Prostate gland (tissue), 2 donors: Measurements from ENCODE around the gene C6orf47. TPM values are rescaled to one million over a fixed set of nuclear protein-coding genes. Genes with fewer than 3 reads are reported as not detected.
A peak's percentile ranks its signal among the peaks of the same experiment; 100 is the strongest.

Source experiments
- DNase-seq: peaks from one replicate; pipeline ENCODE4 v3.0.0-alpha.2; 2019; ENCODE audit warnings: low spot score
- H3K27ac ChIP-seq, 2 donors: fragments of 200-600 bp; sonication (generic); 2 replicates each; pipeline ENCODE4 v1.5.1; 2017 to 2019
- H3K27me3 ChIP-seq: fragments of 200-600 bp; sonication (generic); replicated peaks from 2 replicates; pipeline ENCODE4 v1.5.1; 2019; ENCODE audit not compliant: insufficient read depth
- H3K36me3 ChIP-seq, 2 donors: fragments of 200-600 bp; sonication (generic); 1 replicate in 1 of 2; 2 replicates in 1 of 2; pipeline versions ENCODE4 v1.5.1 to v1.8.1; 2017 to 2019
- H3K4me1 ChIP-seq: fragments of 200-600 bp; sonication (generic); replicated peaks from 2 replicates; pipeline ENCODE4 v1.5.1; 2019
- H3K4me3 ChIP-seq, 2 donors: fragments of 200-600 bp; sonication (generic); 2 replicates each; pipeline ENCODE4 v1.5.1; 2017 to 2019
- H3K9me3 ChIP-seq: fragments of 200-600 bp; sonication (generic); 2 replicates; pipeline ENCODE4 v1.5.1; 2017
- CTCF ChIP-seq, 4 experiments: fragments of 200-600 bp in 2 of 4; fragments of 450-650 bp in 2 of 4; sonication (generic) in 2 of 4; IDR thresholded peaks; 1 replicate in 3 of 4; 2 replicates in 1 of 4; pipeline ENCODE4 v1.5.1; 2016 to 2019; ENCODE audit warnings: antibody characterized with exemption in 4 of 4, mild to moderate bottlenecking in 2 of 4, moderate library complexity in 2 of 4
- POLR2A ChIP-seq: fragments of 450-650 bp; IDR thresholded peaks from one replicate; pipeline ENCODE4 v1.6.1; 2016; ENCODE audit warnings: antibody characterized with exemption, mild to moderate bottlenecking
- POLR2AphosphoS5 ChIP-seq: sonication (generic); formaldehyde crosslinking; IDR thresholded peaks from one replicate; pipeline ENCODE4 v1.6.1; 2017; ENCODE audit warnings: antibody characterized with exemption
- WGBS: methylation state at CpG from one replicate; pipeline ENCODE4 v1.1.5; 2018; 5-methylcytosine and 5-hydroxymethylcytosine counted together
- intact Hi-C: fragments of 100-400 bp; cut with DNase I; formaldehyde crosslinking; loops from one replicate; pipeline ENCODE4 v1.14.2; 2022
- total RNA-seq, 2 donors: library from RNA; depleted of rRNA; stranded (reverse); fragments of >200 nt; gene quantifications; one replicate each; pipeline ENCODE4 v1.1.0, GENCODE V29; 2016

The C6orf47 gene
- total RNA-seq, 2 donors from 2014 or later, result 25.5 to 30.1 TPM

GRCh38 chr6:31634969-31635575 lies 25.5 kb downstream of the C6orf47 start:
- Histone ChIP-seq H3K36me3 (peaks cover 22 to 40% of the 10 kb centered on the region in 2 donors), H3K27me3 (no peaks in the 10 kb centered on the region), H3K27ac (no peak overlapping the region), H3K4me1 (no peaks in the 10 kb centered on the region), H3K4me3 (no peak overlapping the region), H3K9me3 (no peaks in the 10 kb centered on the region)
- DNase-seq, result no peak
- no peak for TF ChIP-seq POLR2A
- no peak for TF ChIP-seq CTCF (IDR thresholded peaks at IDR 0.05)
- TF ChIP-seq POLR2AphosphoS5, result no peak
- WGBS, result 73% methylated on average over 11 of the region's 11 CpGs
- intact Hi-C loops, result no loop called here

GRCh38 chr6:31634131-31634530 lies 26.4 kb downstream of the C6orf47 start:
- Histone ChIP-seq H3K36me3 (peaks cover 27 to 37% of the 10 kb centered on the region in 2 donors), H3K4me1 (no peaks in the 10 kb centered on the region), H3K27me3 (no peaks in the 10 kb centered on the region), H3K4me3 (no peak overlapping the region), H3K9me3 (no peaks in the 10 kb centered on the region), H3K27ac (peak overlapping the region in 1 of 2 donors; percentile 32)
- no peak for TF ChIP-seq CTCF (IDR thresholded peaks at IDR 0.05)
- TF ChIP-seq POLR2A, result no peak
- no peak for TF ChIP-seq POLR2AphosphoS5
- DNase-seq, result no peak
- WGBS, result 89% methylated on average over 3 of the region's 3 CpGs
- intact Hi-C loops, result no loop called here

GRCh38 chr6:31633447-31633846 lies 27.1 kb downstream of the C6orf47 start:
- 84% methylated on average over 7 of the region's 7 CpGs for WGBS
- no peak for DNase-seq
- Histone ChIP-seq H3K4me1 (no peaks in the 10 kb centered on the region), H3K27me3 (no peaks in the 10 kb centered on the region), H3K9me3 (no peaks in the 10 kb centered on the region), H3K36me3 (peaks cover 33 to 44% of the 10 kb centered on the region in 2 donors), H3K27ac (peak overlapping the region in 1 of 2 donors; percentile 32), H3K4me3 (no peak overlapping the region)
- intact Hi-C loops, result no loop called here
- no peak for TF ChIP-seq POLR2A
- TF ChIP-seq CTCF (IDR thresholded peaks at IDR 0.05), result no peak
- no peak for TF ChIP-seq POLR2AphosphoS5

- H3K4me3 ChIP-seq, result no peak overlapping the region
Measured at GRCh38 chr6:31632279-31632946, 28.2 kb downstream of the C6orf47 start.

More at GRCh38 chr6:31632279-31632946, 28.2 kb downstream of the C6orf47 start:
- TF ChIP-seq CTCF (IDR thresholded peaks at IDR 0.05) (no peak), POLR2A (no peak), POLR2AphosphoS5 (no peak)
- intact Hi-C loops, result no loop called here
- H3K27me3 ChIP-seq, result no peaks in the 10 kb centered on the region
- H3K9me3 ChIP-seq, result no peaks in the 10 kb centered on the region
- no peaks in the 10 kb centered on the region for H3K4me1 ChIP-seq
- H3K27ac ChIP-seq, result peak overlapping the region in 1 of 2 donors; percentile 32
- no peak for DNase-seq
- H3K36me3 ChIP-seq, result peaks cover 43 to 54% of the 10 kb centered on the region in 2 donors
- 81% methylated on average over 26 of the region's 26 CpGs for WGBS
